Measurements from ENCODE around the gene RBM47.

RBM47 gene

DNA sequence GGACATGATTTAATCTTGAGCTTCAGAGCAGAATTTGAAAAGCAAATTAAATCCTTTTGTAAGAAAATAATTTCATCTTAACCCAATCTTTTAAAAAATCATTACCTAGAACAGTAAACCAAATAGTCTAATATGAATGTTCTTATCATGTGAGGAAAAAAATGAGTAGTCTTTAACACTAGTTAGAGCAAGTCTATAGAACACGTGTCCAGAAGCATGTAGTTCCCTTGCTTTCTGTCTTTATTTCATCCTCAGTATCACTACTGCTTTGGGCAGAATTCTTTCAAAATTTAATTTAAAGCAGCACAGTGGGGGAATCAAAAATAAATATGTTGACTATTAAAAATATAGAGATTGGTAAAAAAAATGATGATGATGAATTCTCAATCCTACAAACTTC is 2.1 kb downstream of the RBM47 start:
- TF ChIP-seq GABPA (IDR thresholded peaks at IDR 0.05; ENCODE audit: low read depth) (no peak), REST (IDR thresholded peaks at IDR 0.05; ENCODE audit: insufficient replicate concordance, low read depth) (no peak), POLR2AphosphoS5 (IDR thresholded peaks at IDR 0.05; ENCODE audit: low read depth) (no peak), SPI1 (IDR thresholded peaks at IDR 0.05; ENCODE audit: borderline replicate concordance, low read depth) (no peak), CTCF (IDR thresholded peaks at IDR 0.05; ENCODE audit: insufficient read depth, low read length) (no peak)
- Histone ChIP-seq H3K27me3 (ENCODE audit: insufficient read depth, poor library complexity, severe bottlenecking) (no peaks in the 10 kb centered on the region), H3K4me3 (replicated peaks; ENCODE audit: insufficient read depth, low read length) (no peak overlapping the region), H3K27ac (replicated peaks) (no peak overlapping the region)
- no peak for DNase-seq (ENCODE audit: low read depth in 1 of 2, low spot score in 1 of 2)

DNA sequence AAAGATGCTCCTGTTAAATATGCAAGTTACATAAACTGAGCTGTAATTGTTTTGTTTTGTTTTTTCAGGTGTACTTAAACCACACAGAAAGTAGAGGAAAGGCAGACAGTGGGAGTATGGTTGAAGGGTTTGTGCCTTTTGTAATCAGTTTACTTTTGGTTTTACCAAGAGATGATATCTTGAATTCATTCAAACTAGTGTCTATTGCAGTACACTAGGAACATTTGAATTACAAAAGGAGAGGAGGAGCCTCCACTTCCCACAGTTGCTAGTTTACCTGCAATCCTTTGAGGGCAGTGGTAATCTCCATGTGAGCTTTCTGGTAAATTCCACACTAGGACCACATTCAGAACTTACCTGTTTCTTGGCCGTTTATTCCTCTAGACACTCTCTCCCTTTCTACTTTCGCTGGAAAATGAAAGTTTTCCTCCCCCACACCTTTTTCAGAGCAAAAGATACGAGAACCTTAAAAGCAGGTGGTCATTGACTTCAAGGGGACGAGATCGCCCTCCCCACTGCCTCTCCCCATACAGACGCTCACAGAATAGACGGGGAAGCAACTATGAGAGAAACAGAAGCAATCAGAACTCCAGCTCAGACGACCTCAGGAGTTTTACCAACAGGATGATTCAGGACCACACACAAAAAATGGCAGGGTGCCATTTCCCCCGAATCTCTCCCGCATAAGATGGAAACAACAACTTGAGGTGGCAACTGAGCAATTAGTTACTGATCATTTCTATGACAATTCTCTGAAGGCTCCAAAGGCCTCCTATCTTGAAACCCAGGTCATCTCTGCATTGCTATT is 3.3 kb downstream of the RBM47 start:
- no peak for DNase-seq (ENCODE audit: low read depth in 1 of 2, low spot score in 1 of 2)
- Histone ChIP-seq H3K27me3 (ENCODE audit: insufficient read depth, poor library complexity, severe bottlenecking) (no peaks in the 10 kb centered on the region), H3K4me3 (replicated peaks; ENCODE audit: insufficient read depth, low read length) (no peak overlapping the region), H3K27ac (replicated peaks) (no peak overlapping the region)
- TF ChIP-seq SPI1 (IDR thresholded peaks at IDR 0.05; ENCODE audit: borderline replicate concordance, low read depth) = no peak
- no peak for TF ChIP-seq REST (IDR thresholded peaks at IDR 0.05; ENCODE audit: insufficient replicate concordance, low read depth)
- TF ChIP-seq CTCF (IDR thresholded peaks at IDR 0.05; ENCODE audit: insufficient read depth, low read length) = no peak
- TF ChIP-seq POLR2AphosphoS5 (IDR thresholded peaks at IDR 0.05; ENCODE audit: low read depth) = no peak
- no peak for TF ChIP-seq GABPA (IDR thresholded peaks at IDR 0.05; ENCODE audit: low read depth)

- no peaks in the 10 kb centered on the region for H3K27me3 ChIP-seq (ENCODE audit: insufficient read depth, poor library complexity, severe bottlenecking)
- H3K27ac ChIP-seq (replicated peaks) = no peak overlapping the region
- no peak for DNase-seq (ENCODE audit: low read depth in 1 of 2, low spot score in 1 of 2)
- TF ChIP-seq SPI1 (IDR thresholded peaks at IDR 0.05; ENCODE audit: borderline replicate concordance, low read depth) (no peak), CTCF (IDR thresholded peaks at IDR 0.05; ENCODE audit: insufficient read depth, low read length) (no peak), REST (IDR thresholded peaks at IDR 0.05; ENCODE audit: insufficient replicate concordance, low read depth) (no peak), GABPA (IDR thresholded peaks at IDR 0.05; ENCODE audit: low read depth) (no peak), POLR2AphosphoS5 (IDR thresholded peaks at IDR 0.05; ENCODE audit: low read depth) (no peak)
- H3K4me3 ChIP-seq (replicated peaks; ENCODE audit: insufficient read depth, low read length) = no peak overlapping the region
Observed at GRCh38 chr4:40623707-40624106, 6.0 kb downstream of the RBM47 start.
